Stimulated activated naive B cell treated with anti-CD40 and anti-IgM and Interleukin-4, amounts not matched to agents 10 μg/mL and 1 μg/mL and 100 μg/mL, for 72 hours (primary cell): Measurements from ENCODE around the gene MT1A.

ENCODE experiments used
- ATAC-seq, 2 donors: fragments of 150-1000 bp; cut with Tn5 transposase; replicated peaks; 2 replicates each; pipeline ENCODE4 v1.10.0; 2021; ENCODE audit warnings: moderate library complexity in 1 of 2
- DNase-seq: peaks from one replicate; pipeline ENCODE4 v3.0.0; 2021
- H3K27ac Mint-ChIP-seq: one replicate; pipeline ENCODE4 v1.8.0; 2022; ENCODE audit warnings: mild to moderate bottlenecking, mixed read lengths
- H3K27me3 Mint-ChIP-seq, 2 donors: one replicate each; pipeline ENCODE4 v1.8.0; 2022; ENCODE audit warnings: mixed read lengths in 2 of 2
- H3K36me3 Mint-ChIP-seq, 2 donors: one replicate each; pipeline ENCODE4 v1.8.0; 2022; ENCODE audit warnings: mixed read lengths in 2 of 2, mild to moderate bottlenecking in 1 of 2
- H3K4me1 Mint-ChIP-seq, 2 donors: one replicate each; pipeline ENCODE4 v1.8.0; 2022; ENCODE audit warnings: mixed read lengths in 2 of 2, mild to moderate bottlenecking in 1 of 2
- H3K4me3 Mint-ChIP-seq, 2 donors: one replicate each; pipeline ENCODE4 v1.8.0; 2022; ENCODE audit warnings: mild to moderate bottlenecking in 2 of 2, mixed read lengths in 2 of 2, moderate library complexity in 1 of 2
- H3K9me3 Mint-ChIP-seq, 2 donors: one replicate each; pipeline ENCODE4 v1.8.0; 2022; ENCODE audit warnings: mixed read lengths in 2 of 2, mild to moderate bottlenecking in 1 of 2

The MT1A gene

DNA sequence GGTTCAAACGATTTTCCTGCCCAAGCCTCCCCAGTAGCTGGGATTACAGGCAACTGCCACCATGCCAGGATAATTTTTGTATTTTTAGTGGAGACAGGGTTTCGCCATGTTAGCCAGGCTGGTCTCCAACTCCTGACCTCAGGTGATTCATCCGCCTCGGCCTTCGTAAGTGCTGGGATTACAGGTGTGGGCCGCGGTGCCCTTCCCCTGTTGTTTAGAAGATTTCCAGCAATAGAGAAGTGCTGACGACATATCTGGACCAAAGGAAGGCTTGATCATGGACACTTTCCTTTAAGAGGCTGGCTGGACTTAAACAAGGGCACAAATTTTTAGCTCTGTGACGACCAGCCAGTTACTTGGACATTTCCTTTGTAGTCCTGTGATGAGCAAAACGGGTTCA is 7.3 kb upstream of the MT1A start:
- DNase-seq: no peak
- Mint-ChIP-seq H3K27ac (no peak overlapping the region), H3K4me1 (peaks cover 27 to 49% of the 10 kb centered on the region in 2 donors), H3K27me3 (peaks cover 44 to 68% of the 10 kb centered on the region in 2 donors), H3K9me3 (no peaks in the 10 kb centered on the region), H3K4me3 (no peak overlapping the region), H3K36me3 (no peaks in the 10 kb centered on the region)
- no peak for ATAC-seq

- Mint-ChIP-seq H3K9me3 (no peaks in the 10 kb centered on the region), H3K27me3 (peaks cover 47 to 68% of the 10 kb centered on the region in 2 donors), H3K4me3 (peak overlapping the region; percentile 79 to 82), H3K27ac (peak overlapping the region; percentile 37), H3K4me1 (peaks cover 27 to 49% of the 10 kb centered on the region in 2 donors), H3K36me3 (no peaks in the 10 kb centered on the region)
- DNase-seq: no peak
- ATAC-seq: no peak
Observed at GRCh38 chr16:56631832-56632155, 6.7 kb upstream of the MT1A start.

DNA sequence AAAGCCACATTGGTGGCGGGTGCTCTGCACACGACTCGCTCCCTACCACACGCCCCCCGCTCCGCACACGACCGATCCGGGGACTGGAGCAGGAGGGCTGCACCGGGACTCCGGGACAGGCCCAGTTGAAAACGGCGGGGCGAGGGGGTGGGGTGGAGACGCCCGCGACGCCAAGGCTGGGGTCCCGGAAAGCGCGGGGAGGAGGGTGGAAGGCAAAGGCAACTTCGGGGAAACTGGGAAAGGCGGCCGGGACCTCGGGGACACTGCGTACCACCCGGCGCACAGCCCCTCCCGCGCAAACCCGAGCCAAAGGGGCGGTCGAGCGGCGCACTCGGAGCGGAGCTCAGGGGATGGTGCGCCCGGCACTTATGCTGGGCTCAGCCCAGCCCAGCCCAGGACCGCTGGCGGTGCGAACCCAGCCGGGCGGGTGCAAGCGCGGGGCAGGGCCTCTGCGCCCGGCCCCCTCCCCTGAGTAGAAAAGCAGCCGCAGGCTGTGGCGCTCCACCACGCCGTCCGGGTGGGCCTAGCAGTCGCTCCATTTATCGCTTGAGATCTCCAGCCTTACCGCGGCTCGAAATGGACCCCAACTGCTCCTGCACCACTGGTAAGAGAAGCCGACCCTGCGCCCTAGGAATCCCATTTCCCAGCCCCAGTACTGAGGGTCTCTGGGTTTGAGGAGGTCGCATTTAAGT is 6.2 kb upstream of the MT1A start, which contains the start of gene MT1M:
Gene MT1M (plus strand): TSS at position 504 of the 692 bp plus-strand sequence. CDS start 73 bp downstream, at position 577.
- H3K4me3 Mint-ChIP-seq: peak within 1 kb of the TSS; percentile 79 to 82
- H3K27me3 Mint-ChIP-seq: peaks cover 52 to 68% of the 10 kb centered on the region in 2 donors
- no peaks in the 10 kb centered on the region for H3K9me3 Mint-ChIP-seq
- DNase-seq (no peak), ATAC-seq (no peak)
- no peaks in the 10 kb centered on the region for H3K36me3 Mint-ChIP-seq
- peak within 1 kb of the TSS; percentile 37 for H3K27ac Mint-ChIP-seq
- peaks cover 27 to 49% of the 10 kb centered on the region in 2 donors for H3K4me1 Mint-ChIP-seq

DNA sequence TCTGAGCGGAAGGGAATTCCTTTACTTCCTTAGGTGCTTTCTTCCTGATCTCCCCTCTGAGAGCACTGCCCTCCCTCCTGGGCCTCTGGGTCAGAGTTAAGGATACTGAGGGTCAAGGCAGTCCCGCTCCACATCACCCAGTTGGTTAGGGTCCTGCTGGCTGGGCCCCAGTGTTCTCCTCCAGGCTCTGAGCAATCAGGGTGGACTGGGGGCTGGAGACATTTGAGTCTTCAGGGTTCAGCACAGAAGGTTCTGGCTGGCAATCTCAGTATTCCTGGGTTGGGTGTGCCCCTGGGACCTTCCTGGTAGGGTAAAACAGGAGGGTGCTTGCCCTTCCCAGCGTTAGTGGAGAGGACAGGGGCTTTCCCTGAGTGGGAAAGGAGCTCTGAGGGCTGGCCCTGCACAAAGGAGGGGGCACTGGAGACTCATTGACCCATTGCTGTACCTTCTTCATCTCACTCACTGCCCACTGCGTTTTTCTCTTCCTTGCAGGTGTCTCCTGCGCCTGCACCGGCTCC is 5.6 kb upstream of the MT1A start:
- Mint-ChIP-seq H3K27ac (no peak overlapping the region), H3K36me3 (no peaks in the 10 kb centered on the region), H3K9me3 (no peaks in the 10 kb centered on the region), H3K4me3 (peak overlapping the region; percentile 79 to 82), H3K4me1 (peaks cover 30 to 52% of the 10 kb centered on the region in 2 donors), H3K27me3 (peaks cover 58 to 74% of the 10 kb centered on the region in 2 donors)
- no peak for DNase-seq
- no peak for ATAC-seq

- ATAC-seq: no peak
- Mint-ChIP-seq H3K27me3 (peaks cover 63 to 79% of the 10 kb centered on the region in 2 donors), H3K4me1 (peaks cover 33 to 58% of the 10 kb centered on the region in 2 donors), H3K9me3 (no peaks in the 10 kb centered on the region), H3K36me3 (no peaks in the 10 kb centered on the region), H3K27ac (no peak overlapping the region), H3K4me3 (no peak overlapping the region)
- DNase-seq: no peak
Observed at GRCh38 chr16:56633535-56633934, 4.9 kb upstream of the MT1A start.

DNA sequence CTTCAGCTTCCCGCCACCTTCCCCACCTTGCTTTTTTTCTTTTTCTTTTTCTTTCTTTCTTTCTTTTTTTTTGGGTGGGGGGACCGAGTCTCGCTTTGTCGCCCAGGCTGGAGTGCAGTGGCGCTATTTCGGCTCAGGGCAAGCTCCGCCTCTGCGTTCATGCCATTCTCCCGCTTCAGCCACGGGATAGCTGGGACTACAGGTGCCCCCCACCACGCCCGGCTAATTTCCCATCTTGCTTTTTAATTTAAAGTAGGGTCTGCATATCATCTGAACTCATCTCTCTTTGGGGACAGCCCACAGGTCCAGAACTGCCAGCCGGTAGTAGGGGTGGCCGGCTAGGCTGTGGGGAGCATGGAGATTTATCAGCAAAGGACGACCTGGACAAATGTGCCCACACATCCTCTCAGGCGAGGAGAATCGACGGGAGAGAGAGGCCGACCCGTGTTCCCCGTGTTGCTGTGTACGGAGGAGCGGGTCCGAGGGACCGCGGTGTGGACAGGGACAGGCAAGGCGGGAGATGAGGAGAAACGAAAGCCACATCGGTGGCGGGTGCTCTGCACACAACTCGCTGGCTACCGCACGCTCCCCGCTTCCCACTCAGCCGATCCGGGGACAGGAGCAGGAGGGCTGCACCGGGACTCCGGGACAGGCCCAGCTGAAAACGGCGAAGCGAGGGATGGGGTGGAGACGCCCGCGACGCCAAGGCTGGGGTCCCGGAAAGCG is 3.6 kb upstream of the MT1A start:
- Mint-ChIP-seq H3K27me3 (peaks cover 69 to 86% of the 10 kb centered on the region in 2 donors), H3K27ac (peak overlapping the region; percentile 22), H3K36me3 (no peaks in the 10 kb centered on the region), H3K9me3 (no peaks in the 10 kb centered on the region), H3K4me3 (peak overlapping the region; percentile 66 to 69), H3K4me1 (peaks cover 26 to 50% of the 10 kb centered on the region in 2 donors)
- DNase-seq (no peak), ATAC-seq (no peak)

DNA sequence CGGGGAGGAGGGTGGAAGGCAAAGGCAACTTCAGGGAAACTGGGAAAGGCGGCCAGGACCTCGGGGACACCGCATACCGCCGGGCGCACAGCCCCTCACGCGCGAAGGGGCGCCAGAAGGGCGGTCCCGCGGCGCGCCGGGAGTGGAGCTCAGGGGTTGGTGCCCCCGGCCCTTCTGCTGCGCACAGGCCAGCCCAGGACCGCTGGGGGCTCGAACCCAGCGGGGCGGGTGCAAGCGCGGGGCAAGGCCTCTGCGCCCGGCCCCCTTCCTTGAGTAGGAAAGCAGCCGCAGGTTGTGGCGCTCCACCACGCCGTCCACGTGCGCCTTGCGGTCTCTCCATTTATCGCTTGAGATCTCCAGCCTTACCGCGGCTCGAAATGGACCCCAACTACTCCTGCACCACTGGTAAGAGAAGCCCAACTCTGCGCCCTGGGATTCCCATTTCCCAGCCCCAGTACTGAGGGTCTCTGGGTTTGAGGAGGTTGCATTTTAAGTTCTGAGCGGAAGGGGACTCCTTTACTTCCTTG is 3.0 kb upstream of the MT1A start:
- Mint-ChIP-seq H3K4me3 (peak overlapping the region in 1 of 2 donors; percentile 66), H3K9me3 (no peaks in the 10 kb centered on the region), H3K36me3 (no peaks in the 10 kb centered on the region), H3K4me1 (peaks cover 21 to 43% of the 10 kb centered on the region in 2 donors), H3K27ac (no peak overlapping the region), H3K27me3 (peaks cover 74 to 92% of the 10 kb centered on the region in 2 donors)
- ATAC-seq: no peak
- no peak for DNase-seq

GRCh38 chr16:56636616-56637413 is 1.7 kb upstream of the MT1A start:
- Mint-ChIP-seq H3K9me3 (no peaks in the 10 kb centered on the region), H3K4me1 (peaks cover 19 to 39% of the 10 kb centered on the region in 2 donors), H3K27me3 (peaks cover 77 to 96% of the 10 kb centered on the region in 2 donors), H3K36me3 (no peaks in the 10 kb centered on the region), H3K4me3 (no peak overlapping the region), H3K27ac (no peak overlapping the region)
- no peak for ATAC-seq
- DNase-seq: no peak

DNA sequence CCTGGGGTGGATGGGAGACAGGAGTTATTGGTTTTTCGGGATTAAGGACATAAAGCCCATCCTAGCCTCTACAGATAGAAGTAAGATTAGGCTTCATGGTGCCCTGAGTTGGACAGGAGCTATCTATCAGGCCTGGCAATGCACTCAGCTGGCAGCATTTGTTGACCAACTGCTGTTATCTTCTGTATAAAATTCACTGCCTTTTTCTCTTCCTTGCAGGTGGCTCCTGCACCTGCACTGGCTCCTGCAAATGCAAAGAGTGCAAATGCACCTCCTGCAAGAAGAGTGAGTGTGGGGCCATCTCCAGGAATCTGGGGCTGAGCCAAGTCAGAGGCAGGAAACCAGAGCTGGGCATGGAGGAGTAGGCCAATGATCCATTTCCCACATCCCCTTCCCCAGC is 579 bp downstream of the MT1A start:
- ATAC-seq (no peak), DNase-seq (no peak)
- no peak overlapping the region for H3K4me3 Mint-ChIP-seq
- peaks cover 79 to 89% of the 10 kb centered on the region in 2 donors for H3K27me3 Mint-ChIP-seq
- H3K27ac Mint-ChIP-seq: no peak overlapping the region
- peaks cover 26 to 38% of the 10 kb centered on the region in 2 donors for H3K4me1 Mint-ChIP-seq
- H3K36me3 Mint-ChIP-seq: no peaks in the 10 kb centered on the region
- H3K9me3 Mint-ChIP-seq: no peaks in the 10 kb centered on the region

- H3K4me1 Mint-ChIP-seq: peaks cover 24 to 38% of the 10 kb centered on the region in 2 donors
- H3K4me3 Mint-ChIP-seq: no peak overlapping the region
- peaks cover 79 to 89% of the 10 kb centered on the region in 2 donors for H3K27me3 Mint-ChIP-seq
- no peak overlapping the region for H3K27ac Mint-ChIP-seq
- no peaks in the 10 kb centered on the region for H3K9me3 Mint-ChIP-seq
- H3K36me3 Mint-ChIP-seq: no peaks in the 10 kb centered on the region
- no peak for DNase-seq
- no peak for ATAC-seq
Observed at GRCh38 chr16:56640076-56640475, 1.6 kb downstream of the MT1A start.

DNA sequence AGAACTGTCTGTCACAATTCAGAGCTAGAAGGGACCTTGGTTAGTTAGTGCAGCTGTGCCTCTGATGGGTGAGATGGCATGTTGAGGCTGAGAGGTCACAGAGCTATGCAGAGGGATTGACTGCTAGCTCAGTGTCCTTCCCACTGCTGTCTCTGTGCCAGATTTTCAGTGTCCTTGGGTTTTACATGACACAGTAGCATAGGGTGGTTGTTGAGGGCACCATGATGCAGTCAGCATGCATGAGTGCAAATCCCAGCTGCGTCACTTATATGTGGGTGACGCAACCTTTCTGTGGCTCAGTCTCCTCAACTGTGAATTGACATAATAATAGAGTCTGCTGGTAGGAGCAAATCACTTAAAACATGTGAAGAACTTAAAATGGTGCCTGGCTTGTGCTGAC is 2.7 kb downstream of the MT1A start:
- DNase-seq (no peak), ATAC-seq (no peak)
- Mint-ChIP-seq H3K36me3 (no peaks in the 10 kb centered on the region), H3K4me1 (peaks cover 22 to 30% of the 10 kb centered on the region in 2 donors), H3K27me3 (peaks cover 80 to 89% of the 10 kb centered on the region in 2 donors), H3K27ac (no peak overlapping the region), H3K9me3 (no peaks in the 10 kb centered on the region), H3K4me3 (no peak overlapping the region)

- ATAC-seq (peak; percentile 99 to 100), DNase-seq (peak; percentile 35)
- Mint-ChIP-seq H3K27me3 (peaks cover 74 to 85% of the 10 kb centered on the region in 2 donors), H3K36me3 (no peaks in the 10 kb centered on the region), H3K4me3 (peak overlapping the region; percentile 73 to 77), H3K27ac (peak overlapping the region; percentile 31), H3K4me1 (peaks cover 17 to 23% of the 10 kb centered on the region in 2 donors), H3K9me3 (no peaks in the 10 kb centered on the region)
Observed at GRCh38 chr16:56643080-56643778, 4.8 kb downstream of the MT1A start.

GRCh38 chr16:56643833-56644232 is 5.4 kb downstream of the MT1A start:
- peak overlapping the region; percentile 31 for H3K27ac Mint-ChIP-seq

More at GRCh38 chr16:56643833-56644232, 5.4 kb downstream of the MT1A start:
- Mint-ChIP-seq H3K27me3 (peaks cover 77 to 85% of the 10 kb centered on the region in 2 donors), H3K36me3 (no peaks in the 10 kb centered on the region), H3K4me1 (peaks cover 15 to 18% of the 10 kb centered on the region in 2 donors), H3K4me3 (peak overlapping the region; percentile 52 to 77), H3K9me3 (no peaks in the 10 kb centered on the region)
- no peak for ATAC-seq
- DNase-seq: no peak
